GM18508 (cell line): ENCODE data around the gene SLC16A5.

Experiments
- ATAC-seq: cut with Tn5 transposase; IDR thresholded peaks from one replicate; pipeline ENCODE4 v1.9.1; 2021; ENCODE audit warnings: moderate number of reproducible peaks; ENCODE audit not compliant: insufficient read depth, unreplicated experiment

The SLC16A5 gene

DNA sequence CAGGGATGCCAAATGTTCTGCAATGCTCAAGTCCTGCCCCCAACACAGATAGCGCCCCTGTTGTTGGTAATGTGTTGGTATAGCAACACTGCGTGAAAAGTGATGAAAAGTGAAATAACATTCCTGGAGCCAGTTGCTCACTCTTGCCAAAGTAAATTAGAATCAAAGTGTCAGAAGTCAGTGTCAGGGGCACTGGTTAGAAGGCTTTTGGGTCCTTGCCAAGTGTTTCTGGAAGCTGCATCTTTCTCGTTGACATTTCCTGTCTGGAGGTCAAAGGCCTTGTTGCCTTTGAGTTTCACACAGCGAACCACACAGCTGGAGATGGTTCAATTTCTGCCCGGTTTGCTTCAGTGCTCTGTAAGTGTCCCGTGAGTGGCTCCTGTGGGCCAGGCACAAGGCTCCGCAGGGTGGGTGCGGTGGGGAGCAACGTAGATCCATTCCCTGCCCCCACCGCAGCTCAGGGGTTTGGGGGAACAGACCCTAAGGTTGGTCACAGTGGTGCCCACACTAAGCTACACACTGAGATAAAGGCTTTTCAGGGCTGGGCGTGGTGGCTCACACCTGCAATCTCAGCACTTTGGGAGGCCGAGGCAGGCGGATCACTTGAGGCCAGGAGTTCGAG, 3.6 kb upstream of the SLC16A5 start:
- no peak for ATAC-seq

DNA sequence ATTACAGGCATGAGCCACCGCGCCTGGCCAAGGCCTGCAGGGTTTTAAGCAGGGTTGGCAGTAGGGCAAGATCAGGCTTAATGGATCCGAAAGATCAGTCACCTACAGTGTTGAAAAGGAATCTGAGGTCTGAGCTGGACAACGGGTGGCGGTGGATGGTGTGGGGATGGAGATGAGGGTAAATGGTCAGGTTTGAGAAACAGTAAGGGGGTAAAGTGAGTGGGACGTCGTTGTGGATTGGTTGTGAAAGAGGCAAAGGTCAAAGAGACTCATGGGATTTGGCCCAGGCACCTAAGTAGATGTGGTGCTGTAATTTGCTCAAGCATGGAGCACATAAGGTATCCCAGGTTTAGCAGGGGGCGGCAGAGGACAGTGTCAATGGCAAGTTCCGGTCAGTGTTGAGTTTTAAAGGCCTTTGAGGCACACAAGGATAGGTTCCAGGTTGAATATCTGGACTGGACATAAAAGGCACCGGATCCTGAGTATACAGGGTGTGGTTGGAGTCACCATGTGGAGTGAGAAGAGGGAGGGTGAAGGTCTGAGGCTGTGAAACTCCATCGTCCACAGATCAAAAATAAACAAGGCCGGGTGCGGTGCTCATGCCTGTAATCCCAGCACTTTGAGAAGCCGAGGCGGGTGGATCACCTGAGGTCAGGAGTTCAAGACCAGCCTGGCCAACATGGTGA, 1.1 kb upstream of the SLC16A5 start:
- no peak for ATAC-seq

DNA sequence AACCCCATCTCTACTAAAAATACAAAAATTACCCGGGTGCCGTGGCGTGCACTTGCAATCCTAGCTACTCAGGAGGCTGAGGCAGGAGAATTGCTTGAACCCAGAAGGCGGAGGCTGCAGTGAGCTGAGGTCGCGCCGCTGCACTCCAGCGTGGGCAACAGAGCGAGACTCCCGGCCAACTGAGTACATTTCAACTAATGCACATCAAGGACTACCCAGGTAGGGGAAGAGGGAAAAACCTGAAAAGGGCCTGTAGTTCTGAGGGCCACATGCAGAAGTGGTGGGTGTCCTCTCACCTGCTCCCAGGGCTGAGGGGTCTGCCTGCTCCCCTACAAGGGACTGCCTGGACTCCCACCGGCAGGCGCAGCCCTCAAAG, 584 bp upstream of the SLC16A5 start:
- no peak for ATAC-seq

DNA sequence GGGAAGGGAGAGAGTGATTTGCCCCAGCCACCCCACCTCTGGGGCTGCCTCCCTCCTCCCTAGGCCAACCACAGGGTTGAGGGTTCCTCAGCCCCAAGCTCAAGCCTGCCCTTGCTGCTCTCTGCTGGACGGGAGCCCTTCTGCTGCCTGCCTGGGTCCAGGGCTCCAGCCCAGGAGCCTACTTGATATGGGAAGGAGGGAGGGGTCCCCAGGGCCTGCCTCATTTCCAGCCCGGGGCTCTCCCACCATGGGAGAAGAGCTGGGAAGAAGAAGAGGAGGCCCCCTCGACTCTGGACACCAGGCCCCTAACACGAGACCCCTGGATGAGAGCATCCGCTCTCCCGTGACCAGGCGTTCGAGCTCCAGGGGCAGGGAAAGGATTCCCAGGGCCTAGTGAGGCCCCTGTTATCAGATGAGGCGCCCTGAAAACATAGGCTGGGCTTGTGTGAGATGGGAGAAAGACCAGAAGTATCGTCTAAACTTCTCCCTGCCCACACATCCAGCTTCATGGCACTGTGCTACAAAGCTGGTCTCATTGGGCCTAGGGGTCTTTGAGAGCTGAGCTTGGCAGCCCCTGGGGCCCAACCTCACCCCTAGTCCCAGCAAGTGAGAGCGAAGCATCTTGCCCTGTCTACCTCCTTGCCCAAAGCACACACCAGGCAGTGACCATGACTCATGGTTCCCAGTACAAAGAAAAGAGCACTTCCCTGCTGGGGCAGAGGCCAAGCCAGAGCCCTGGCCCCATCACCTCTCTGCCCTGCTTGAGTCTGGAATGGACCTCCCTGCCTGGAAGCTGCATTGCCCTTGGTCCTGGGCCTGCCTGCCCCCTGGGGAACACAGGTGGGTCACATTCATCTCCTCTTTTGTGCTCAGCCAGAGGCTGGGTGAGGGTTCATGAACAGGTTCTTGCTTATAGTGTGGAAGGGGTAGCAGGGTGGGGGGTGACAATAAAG, 987 bp downstream of the SLC16A5 start:
- ATAC-seq, result no peak

DNA sequence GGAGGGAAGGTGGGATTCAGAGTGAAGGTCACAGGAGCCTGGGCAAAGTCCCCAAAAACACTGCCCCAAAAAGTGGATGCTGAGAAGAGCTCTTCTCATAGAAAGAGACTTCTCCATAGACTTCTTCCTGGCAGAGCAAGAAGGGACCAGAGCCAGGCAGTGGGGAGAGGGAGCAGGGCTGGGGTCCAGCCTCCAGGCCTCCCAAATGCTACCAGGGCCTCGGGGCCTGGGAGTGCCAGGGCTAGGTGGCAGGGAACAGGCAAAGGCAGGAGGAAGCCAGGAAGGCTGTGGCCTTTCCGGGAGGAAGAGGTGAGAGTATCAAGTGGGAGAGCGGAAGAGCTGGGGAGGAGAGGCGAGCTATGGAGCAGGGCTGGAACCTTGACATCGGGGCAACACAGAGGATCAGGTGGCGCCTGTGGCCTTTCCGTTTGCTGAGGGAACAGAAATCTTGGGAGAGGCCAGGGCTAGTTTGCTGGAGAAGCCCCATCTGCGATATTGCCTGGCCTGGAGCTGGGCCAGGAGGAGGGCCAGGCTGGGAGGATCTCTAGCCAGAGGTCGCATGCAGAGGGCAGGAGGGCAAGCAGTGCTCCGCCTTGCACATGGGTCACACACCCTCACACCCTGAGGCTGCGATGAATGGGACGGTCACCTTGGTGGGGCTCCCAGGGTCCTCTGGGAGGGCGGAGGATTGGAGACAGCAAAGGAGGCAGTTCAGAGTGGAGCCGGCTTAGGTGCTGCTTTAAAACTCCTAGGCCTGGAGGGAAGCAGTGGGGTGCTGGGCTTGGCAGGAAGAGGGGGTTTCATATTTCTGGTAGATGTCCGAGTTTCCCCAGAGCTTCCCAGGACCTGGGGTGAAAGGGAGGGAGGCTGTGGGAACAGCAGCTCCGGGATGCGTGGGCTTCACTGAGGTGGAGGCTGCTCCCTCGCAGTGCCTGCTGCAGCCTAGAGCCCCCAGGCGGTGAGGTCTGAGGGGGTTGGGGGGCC, 3.4 kb downstream of the SLC16A5 start:
- ATAC-seq, result no peak

DNA sequence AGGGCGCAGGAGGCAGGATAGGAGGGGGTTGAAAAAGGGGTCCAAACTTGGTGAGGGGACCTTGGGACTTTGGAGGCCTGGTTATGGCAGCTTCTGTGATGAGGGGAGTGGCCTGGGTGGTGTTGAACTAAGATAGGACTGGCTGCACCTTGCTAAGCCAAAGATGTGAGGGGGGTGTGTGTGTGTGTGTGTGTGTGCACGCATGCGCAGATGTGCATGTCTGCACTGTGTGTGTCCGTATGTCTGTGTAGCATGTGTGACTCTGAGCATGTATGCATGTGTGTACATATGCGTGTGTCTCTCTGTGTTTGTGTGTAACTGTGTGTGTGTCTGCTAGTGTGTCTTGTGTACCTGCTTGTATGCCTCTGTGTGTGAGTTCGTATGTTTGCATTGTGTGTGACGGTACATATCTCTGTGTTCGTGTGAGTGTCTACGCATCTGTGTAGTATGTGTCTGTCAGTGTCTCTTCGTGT, 4.1 kb downstream of the SLC16A5 start:
- no peak for ATAC-seq

DNA sequence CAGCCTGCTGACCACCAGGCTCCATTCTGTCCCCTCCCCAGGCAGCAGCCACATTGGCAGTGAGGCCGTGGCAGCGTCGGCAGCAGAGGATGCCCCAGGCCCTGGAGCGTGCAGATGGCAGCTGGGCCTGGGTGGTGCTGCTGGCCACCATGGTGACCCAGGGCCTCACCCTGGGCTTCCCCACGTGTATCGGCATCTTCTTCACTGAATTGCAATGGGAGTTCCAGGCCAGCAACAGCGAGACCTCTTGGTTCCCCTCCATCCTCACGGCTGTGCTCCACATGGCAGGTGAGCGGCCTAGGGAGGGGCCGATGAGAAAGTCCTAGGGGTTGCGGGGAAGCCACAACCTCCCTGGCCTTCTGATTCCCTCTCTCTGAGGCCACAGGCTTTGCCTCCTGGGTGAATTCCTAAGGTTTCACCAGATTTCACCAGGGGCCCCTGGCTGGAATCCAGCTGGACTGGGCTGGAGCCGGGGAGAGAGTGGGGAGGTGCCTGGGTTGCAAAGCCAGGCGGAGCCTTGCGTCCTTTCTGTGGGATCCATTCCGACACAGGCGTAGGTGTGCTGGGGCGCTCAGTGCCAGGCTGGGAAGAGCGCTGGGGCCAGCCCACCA, 5.9 kb downstream of the SLC16A5 start:
- no peak for ATAC-seq

DNA sequence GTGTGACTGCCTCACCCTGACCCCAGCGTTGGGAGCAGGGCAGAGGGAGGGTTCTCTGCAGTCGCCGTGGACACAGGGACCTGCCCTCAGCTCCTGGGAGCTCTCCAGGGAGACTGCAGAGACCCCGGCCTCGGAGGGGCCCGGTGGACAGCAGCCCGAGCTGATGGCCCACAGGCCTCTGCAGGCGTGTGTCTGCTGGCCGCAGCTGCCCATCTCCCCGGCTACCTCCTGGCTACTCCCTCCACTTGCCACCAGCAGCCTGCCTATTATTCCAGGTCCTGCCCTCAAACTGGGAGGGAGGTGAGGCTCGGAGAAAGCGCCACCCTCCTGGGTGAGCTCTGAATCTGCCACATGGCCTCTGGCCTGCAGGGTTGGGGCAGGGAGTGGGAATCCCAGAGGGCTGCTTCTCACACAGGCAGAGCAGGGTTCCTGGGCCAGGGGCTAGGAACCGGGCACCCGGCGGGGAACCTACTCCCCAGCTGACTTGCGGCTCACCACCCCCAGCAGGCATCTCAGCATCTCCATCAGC, 7.2 kb downstream of the SLC16A5 start:
- ATAC-seq, result no peak

DNA sequence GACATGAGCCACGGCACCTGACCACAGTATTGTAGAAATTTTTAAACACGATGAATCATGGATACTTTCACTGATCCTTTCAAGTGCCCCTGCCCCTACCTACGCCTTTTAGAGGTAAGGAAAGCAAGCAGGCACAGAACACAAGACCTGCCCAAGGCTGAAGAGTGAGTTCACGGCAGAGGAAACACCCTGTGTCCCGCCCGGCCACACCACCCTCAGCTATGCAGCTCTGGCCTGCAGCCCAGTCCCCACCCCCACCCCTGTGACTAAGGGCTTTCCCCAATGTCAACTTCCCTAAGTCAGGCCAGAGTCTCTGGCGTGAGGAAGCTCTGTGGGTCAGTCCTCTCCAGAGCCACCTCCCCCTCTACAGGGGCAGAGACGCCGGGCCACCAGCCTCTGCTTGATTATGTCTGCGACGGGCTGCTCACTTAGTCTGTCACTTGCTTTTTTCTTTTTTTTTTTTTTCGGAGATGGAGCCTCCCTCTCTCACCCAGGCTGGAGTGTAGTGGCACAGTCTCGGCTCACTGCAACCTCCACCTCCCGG, 8.4 kb downstream of the SLC16A5 start:
- no peak for ATAC-seq

DNA sequence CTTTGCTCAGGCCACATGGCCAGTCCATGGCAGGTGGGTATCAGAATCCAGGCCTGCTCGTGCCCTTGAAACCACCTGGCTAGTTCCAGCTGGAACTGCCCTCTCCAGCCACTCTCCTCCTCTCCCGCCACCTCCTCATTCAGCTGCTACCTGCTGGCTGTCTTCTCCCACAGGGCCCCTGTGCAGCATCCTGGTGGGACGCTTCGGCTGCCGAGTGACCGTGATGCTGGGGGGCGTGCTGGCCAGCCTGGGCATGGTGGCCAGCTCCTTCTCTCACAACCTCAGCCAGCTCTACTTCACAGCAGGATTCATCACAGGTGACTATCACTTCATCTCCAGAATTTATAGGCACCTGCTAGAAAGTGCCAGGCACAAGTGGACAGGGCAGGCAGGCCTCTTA, 10.1 kb downstream of the SLC16A5 start:
- ATAC-seq, result no peak

DNA sequence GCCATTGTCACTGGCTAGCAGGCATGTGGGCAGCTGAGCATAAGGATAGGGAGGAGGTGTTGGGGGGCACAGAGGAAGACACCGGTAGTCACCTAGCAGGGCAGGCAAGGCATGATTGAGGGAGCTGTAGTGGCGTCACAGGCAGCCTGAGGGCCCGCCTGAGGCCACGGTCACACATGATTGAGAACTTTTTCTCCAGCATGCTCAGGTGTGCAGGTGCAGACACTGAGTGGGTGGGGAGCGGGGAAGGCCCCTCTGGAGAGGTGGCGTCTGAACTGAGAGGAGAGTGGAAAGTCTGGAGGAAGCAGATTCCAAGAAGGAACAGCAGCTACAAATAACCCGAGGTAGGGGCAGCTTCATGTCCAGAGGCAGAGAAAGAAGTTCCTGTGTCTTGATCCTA, 11.1 kb downstream of the SLC16A5 start:
- no peak for ATAC-seq

DNA sequence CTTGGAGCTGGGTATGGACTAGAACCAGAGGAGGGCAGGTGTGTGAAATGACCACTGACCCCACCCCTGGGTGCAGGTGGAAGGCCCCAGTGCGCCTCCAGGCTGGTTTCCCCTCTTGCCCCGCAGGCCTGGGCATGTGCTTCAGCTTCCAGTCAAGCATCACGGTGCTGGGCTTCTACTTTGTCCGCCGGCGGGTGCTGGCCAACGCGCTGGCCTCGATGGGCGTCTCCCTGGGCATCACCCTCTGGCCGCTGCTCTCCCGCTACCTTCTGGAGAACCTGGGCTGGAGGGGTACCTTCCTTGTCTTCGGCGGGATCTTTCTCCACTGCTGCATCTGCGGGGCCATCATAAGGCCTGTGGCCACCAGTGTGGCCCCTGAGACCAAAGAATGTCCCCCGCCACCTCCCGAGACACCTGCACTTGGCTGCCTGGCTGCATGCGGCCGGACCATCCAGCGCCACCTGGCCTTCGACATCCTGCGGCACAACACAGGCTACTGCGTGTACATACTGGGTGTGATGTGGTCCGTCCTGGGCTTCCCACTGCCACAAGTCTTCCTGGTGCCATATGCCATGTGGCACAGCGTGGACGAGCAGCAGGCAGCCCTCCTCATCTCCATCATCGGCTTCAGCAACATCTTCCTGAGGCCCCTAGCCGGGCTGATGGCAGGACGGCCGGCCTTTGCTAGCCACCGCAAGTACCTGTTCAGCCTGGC, 12.3 kb downstream of the SLC16A5 start:
- no peak for ATAC-seq

DNA sequence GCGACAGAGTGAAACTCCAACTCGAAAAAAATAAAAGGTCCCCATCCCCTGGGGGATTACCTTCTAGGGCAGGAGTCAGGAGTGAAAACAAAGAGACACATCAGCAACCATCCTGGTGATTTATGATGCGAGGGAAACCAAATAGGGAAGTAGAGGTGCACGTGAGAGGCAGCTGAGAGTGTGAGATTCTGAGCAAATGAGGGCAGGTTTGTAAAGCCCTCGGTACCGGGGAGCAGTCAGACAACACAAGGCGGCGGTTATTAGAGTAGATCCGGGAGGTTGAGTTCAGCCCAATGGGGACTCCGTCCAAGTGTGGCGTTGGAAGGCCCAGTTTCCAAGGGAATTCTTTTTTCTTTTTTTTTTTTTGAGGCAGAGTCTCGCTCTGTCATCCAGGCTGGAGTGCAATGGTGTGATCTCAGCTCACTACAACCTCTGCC, 14.6 kb downstream of the SLC16A5 start:
- no peak for ATAC-seq

DNA sequence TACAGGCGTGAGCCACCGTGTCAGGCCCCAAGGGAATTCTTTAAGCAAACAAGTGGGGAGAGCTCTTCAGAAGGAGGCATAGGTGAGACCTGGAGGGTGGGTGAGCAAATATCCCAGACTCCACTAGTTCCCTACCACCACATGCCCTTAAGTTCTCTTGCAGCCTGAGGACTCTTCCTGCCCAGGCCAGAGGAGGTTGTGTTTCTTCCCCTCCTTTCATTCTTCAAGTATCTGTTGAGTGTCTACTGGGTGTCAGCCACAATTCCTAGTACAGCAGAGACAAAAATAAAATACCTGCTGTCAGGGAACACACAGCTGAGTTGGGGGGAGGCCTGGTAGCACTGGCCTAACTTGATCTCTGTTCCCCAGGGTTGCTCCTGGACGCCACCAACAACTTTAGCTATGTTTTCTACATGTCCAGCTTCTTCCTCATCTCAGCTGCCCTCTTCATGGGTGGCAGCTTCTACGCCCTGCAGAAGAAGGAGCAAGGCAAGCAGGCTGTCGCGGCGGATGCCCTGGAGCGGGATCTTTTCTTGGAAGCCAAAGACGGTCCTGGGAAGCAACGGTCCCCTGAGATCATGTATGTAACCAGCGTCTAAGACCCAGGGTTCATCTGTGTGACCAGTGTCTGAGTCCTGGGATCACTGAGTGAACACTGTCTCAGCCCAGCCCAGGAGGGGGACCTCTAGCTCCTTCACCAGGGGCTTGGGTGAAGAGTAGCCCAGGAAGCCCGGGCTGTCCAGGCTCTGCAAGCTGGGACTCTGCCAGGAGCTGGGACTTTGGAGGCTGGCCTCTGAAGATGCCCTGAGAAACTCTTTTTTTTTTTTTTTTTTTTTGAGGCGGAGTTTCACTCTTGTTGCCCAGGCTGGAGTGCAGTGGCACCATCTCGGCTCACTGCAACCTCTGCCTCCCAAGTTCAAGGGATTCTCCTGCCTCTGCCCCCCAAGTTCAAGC, 16.1 kb downstream of the SLC16A5 start:
- ATAC-seq, result no peak

DNA sequence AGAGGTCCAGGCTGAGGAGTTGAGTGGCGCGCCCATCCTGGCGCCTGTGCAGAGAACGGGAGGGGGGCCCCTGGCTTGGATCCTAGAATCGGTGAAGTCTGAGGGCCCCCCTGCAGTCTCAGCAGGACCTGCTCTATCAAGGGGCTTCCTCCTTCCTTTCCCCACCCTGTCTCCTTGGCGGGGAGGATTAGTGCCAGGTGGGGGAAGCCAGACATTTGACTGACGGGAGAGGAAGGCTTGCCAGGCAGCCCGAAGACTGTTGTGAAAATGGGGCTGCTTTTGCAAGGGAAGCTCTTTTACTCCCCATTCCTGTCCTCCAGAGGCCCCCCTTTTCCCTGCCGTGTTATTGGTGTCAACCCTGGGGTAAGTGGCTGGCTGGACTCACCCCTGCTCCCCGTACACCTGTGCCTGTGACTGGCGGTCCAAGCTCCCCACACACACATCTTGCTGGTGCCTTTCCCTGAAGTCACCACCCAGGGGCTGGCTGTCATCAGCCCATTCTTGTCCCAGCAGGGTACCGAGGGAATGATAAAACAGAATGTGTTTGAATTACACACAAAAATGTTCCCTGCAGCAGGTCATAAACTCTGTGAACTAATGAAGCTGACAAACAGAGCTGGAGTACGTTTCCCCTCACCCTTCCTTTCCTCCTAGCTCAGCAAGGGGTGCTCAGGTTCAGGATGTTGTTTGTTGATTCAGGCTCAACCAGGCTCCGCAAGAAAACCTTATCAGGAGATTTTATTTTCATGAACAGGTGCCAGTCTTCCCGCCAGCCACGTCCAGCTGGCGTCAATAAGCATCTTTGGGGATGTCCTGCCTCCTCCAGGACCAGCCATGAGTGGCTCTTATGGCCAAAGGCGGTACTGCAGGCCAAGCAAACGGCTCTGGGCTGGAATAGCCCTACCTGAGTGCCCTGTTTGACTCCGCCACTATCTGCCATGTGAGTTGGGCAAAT, 17.6 kb downstream of the SLC16A5 start:
- no peak for ATAC-seq

DNA sequence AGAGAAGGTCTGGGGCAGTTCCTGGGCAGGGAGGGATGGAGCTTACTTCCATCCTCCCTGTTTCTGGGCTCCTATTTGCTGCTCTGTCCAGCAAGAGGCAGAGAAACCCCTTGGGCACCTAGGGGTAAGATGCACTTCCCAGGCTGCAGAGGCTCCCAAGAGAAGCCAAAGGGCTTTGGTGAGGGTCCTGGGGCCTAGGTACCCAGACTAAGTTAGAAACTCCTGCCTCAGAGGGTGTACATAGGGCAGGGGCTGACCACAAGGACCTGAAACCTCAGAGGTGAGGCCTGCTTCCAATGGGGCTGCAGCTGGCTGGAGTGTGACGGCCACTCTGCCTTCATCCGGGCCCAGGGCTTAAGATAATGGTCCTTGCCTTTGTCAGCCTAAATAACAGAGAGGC, 20.4 kb downstream of the SLC16A5 start:
- no peak for ATAC-seq
